ENCODE results near the gene RABL6. TPM values are rescaled to one million over a fixed set of nuclear protein-coding genes. Genes with fewer than 3 reads are reported as not detected.

RABL6 gene
- total RNA-seq, 3 donors from 2014 or later: 92.1 to 142 (median 112) TPM

DNA sequence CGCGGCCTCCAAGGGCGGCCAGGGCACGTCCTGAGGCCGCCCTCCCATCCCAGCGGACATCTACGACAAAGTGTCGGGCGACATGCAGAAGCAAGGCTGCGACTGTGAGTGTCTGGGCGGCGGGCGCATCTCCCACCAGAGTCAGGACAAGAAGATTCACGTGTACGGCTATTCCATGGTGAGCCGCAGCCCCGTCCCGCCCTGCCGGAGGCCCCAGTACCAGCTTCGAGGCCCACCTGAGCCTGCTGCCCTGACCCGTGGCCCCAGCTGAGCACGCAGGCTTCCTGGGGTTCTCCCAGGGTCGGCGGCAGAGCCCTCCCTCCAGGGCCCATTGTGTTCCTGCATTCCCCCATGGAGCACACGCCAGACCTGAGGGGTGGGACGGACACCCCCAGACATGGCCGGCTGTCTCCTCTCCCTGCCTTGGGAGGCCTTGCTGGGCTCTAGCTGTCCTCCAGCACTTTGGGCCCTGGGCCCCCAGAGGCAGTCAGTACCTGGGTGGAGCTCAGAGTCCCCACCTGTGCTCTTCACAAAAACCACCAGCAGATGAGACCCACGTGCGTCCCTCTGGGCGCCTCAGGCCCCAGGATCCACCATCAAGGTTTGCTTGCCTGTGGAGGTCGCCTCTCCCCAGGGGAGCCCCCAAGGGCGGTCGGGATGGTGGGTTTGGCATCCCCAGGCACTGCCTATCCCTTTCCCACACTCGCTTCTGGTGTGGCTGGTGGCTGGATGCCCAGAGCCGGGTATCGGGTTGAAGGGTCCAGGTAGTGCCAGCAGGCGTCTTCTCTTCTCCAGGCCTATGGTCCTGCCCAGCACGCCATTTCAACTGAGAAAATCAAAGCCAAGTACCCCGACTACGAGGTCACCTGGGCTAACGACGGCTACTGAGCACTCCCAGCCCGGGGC lies 42.5 kb downstream of the RABL6 start:
- TF ChIP-seq, protein P1, sequence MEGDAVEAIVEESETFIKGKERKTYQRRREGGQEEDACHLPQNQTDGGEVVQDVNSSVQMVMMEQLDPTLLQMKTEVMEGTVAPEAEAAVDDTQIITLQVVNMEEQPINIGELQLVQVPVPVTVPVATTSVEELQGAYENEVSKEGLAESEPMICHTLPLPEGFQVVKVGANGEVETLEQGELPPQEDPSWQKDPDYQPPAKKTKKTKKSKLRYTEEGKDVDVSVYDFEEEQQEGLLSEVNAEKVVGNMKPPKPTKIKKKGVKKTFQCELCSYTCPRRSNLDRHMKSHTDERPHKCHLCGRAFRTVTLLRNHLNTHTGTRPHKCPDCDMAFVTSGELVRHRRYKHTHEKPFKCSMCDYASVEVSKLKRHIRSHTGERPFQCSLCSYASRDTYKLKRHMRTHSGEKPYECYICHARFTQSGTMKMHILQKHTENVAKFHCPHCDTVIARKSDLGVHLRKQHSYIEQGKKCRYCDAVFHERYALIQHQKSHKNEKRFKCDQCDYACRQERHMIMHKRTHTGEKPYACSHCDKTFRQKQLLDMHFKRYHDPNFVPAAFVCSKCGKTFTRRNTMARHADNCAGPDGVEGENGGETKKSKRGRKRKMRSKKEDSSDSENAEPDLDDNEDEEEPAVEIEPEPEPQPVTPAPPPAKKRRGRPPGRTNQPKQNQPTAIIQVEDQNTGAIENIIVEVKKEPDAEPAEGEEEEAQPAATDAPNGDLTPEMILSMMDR (IDR thresholded peaks at IDR 0.05): no peak
- no peaks in the 10 kb centered on the region for H3K36me3 ChIP-seq (ENCODE audit: low read depth)
- no peaks in the 10 kb centered on the region for H3K9me3 ChIP-seq
- DNase-seq: peak; percentile 33 to 75 (median 63)
- peaks cover 11% of the 10 kb centered on the region for H3K4me1 ChIP-seq (ENCODE audit: low read depth)
- no peak overlapping the region for H3K4me3 ChIP-seq
- no peak for ATAC-seq
- intact Hi-C loops (cut with DNase I, micrococcal nuclease): no loop called here

DNA sequence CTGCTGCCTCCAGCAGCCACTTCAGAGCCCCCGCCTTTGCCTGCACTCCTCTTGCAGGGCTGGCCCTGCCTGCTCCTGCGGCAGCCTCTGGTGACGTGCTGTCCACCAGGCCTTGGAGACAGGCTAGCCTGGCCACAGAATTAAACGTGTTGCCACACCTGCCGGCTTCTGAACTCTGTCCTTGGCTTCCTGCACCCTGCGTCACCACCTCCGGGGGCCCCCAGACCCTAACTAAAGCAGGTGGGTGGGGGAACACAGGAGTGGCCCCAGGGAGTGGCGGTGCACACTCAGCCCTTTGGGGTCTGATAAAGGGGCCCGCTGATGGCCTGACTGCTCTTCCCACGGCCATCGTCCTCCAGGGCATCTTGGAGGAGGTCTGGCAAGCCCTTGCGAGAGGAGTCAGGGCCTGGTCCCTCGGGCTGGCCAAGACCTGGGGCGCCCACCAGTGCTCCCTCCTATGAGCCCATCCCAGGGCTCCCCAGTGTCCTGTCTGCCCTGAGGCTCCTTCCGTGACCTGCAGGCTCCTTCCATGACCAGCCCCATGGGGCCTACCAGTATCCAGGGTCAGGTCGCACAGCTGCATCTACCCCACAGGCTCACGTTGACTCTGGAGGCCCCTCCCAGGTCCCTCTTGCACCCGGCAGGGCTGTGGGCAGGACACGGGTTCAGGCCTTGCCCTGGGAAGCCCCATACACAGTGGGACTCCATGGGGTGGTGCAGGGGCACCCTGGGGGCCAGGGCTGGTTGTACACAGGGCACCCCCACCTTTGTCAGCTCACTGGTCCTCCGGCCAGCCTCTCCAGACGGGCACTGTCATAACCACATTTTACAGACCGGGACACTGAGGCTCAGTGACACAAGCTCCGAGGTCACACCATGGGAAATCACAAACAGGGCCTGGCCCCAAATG lies 43.4 kb downstream of the RABL6 start:
- DNase-seq (peak; percentile 10 to 54 (median 42)), ATAC-seq (no peak)
- H3K36me3 ChIP-seq (ENCODE audit: low read depth): no peaks in the 10 kb centered on the region
- intact Hi-C loops (cut with DNase I, micrococcal nuclease): no loop called here
- H3K4me1 ChIP-seq (ENCODE audit: low read depth): peaks cover 11% of the 10 kb centered on the region
- TF ChIP-seq, protein P1 (IDR thresholded peaks at IDR 0.05): no peak
- no peaks in the 10 kb centered on the region for H3K9me3 ChIP-seq
- H3K4me3 ChIP-seq: no peak overlapping the region

DNA sequence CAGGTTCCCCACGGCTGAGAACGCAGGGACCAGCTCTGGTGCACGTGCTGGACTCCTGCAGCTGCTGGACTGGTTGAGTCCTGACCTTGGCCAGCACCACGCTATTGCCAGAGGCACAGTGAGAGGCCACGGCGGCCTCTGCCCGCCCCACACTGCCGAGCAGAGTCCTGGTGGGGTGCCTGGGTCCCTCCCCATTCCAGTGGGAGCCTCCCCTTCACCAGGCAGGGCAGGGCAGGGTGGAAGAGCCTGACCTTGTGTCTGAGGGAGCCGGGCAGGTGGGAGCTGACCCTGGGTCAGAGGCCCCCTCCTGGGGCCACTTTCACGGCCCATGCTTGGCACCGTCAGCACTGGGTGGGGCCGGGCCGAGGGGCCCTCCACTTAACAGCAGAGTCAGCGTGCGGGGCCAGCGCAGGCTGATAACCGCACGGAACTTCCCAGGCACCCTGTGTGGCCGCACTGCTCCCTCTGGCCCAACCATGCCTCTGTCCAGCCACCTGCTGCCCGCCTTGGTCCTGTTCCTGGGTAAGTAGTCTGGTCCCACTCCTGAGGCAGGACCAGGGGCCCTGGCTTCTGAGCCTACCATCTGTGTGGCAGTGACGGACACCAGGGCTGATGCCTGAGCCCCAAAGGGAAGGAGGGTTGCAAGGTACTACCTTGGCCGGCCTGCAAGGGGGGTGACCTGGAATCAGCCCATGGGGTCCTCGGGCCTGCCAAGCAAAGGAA lies 44.4 kb downstream of the RABL6 start, which contains the start of gene MAMDC4:
MAMDC4 (plus strand) TSS at position 406 of the 723 bp plus-strand sequence; CDS start at position 477, 71 bp downstream.
- intact Hi-C loops (cut with DNase I, micrococcal nuclease): no loop called here
- DNase-seq (peak in 2 of 3 donors; percentile 27 to 44), ATAC-seq (no peak)
- TF ChIP-seq, protein P1 (IDR thresholded peaks at IDR 0.05): no peak
- no peaks in the 10 kb centered on the region for H3K36me3 ChIP-seq (ENCODE audit: low read depth)
- H3K4me1 ChIP-seq (ENCODE audit: low read depth): peaks cover 9% of the 10 kb centered on the region
- H3K9me3 ChIP-seq: no peaks in the 10 kb centered on the region
- no peak within 1 kb of the TSS for H3K4me3 ChIP-seq

DNA sequence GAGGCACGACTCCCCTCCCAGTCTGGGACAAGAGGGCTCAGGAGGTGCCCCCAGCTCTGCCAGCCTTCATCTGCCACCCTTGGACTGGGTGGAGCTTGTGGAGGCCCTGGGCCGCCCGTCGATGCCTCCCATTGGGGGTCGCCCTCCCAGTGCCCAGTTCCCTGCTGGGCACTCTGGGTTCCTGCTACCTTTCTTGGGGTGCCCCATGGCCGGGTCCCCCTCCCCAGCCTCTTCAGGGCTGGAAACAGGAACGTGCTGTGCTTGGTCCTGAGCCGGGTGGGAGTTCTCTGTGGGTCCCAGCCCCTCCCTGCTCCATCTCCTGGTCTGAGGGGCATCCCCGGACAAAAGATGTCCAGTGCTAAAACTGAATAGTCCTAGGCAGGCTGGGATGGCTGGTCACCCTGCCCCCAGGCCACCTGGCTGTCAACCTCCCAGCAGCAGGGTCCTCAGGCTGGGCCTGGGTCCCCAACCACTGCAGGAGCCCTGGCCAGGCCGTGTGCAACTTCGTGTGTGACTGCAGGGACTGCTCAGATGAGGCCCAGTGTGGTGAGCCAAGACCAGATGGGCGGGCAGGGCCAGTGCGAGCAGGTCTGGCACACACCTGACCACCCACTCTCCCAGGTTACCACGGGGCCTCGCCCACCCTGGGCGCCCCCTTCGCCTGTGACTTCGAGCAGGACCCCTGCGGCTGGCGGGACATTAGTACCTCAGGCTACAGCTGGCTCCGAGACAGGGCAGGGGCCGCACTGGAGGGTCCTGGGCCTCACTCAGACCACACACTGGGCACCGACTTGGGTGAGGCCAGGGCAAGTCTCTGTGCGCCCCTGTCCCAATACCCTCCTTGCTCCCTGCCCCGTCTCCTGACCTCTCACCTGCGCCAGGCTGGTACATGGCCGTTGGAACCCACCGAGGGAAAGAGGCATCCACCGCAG lies 45.2 kb downstream of the RABL6 start:
- Histone ChIP-seq H3K36me3 (ENCODE audit: low read depth) (no peaks in the 10 kb centered on the region), H3K4me1 (ENCODE audit: low read depth) (peaks cover 16% of the 10 kb centered on the region), H3K9me3 (no peaks in the 10 kb centered on the region), H3K4me3 (no peak overlapping the region)
- ATAC-seq: no peak
- TF ChIP-seq, protein P1 (IDR thresholded peaks at IDR 0.05): no peak
- intact Hi-C loops (cut with DNase I, micrococcal nuclease): no loop called here
- peak in 2 of 3 donors; percentile 28 to 52 for DNase-seq
